GM18870 (cell line): Measurements from ENCODE around the gene FNBP1.
"Not testable (repeated sequence)": the region's sequence is repeated elsewhere in the genome, so short reads cannot be mapped to it uniquely, and the experiment has no call there.

Experiments used
- ATAC-seq: cut with Tn5 transposase; IDR thresholded peaks from one replicate; pipeline ENCODE4 v1.9.1; 2021; ENCODE audit warnings: moderate library complexity; ENCODE audit not compliant: unreplicated experiment

The FNBP1 gene

DNA sequence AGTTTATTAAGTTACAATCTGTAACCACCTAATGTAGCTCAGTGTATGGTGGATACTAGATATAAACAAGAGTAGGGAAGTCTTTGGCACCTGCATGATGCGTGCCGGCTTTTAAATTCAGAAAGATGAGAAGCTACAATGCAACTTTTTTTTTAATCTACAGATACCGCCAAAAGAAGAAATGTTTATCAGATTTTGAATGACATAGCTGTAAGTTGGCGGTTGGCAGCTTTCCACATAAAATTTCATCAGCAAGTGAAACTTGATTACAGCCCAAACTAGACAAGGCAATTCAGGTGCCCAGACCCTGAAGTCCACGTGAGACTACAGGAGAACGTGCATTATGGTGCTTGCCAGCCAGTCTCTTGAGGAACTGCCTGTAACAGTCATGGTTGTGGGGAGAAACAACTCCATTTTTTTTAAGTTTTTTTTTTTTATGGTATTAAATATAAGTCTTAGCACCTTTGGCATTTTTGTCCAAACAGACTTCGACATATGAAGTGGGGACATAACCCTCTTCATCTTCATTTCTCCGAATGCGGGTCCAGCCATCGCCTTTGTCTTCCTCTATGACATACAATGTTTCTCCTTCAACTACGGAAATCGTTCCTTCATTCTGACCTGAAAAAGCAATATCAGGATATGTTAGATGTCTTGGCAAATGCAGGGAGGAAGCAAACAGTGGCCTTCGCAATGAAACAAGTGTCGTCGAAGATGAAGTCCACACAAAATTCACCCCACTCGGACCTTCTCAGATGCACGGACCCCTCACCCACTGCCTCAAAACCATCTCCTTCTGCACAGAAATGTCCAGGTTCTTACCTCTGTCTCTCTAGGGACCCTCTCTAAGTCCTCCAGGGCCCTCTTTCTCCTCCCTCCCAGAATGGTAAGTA is 147.4 kb downstream of the FNBP1 start:
- ATAC-seq = no peak

DNA sequence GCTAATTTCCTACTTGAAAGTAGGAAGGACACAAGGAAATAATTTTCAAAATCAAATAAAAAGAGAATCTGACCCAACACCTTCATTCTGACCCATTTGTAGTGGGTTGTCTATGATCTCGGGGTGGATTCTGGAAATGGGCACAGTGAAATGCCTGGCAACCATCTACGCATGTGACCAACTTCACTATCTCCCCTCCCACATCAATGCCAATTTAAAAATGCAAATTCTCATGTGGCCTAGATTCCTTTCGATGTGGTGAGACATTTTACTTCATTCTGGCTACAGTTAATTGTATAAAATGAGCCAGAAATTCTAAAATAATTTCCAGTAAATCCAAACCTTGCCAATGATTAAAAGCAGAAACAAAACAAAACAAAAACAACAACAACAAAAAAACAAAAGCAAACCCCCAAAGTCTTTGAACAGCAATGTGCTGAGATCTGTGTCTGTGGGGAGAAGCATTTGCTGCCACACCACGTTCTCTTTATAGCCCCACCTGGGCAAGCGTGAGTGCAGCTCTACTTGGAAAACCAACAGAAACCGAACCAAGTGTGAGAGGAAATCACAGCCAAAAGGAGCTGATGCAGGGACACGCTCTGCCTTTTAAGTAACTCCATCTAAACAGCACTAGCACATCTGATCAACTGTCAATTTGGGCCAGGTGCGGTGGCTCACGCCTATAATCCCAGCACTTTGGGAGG is 148.7 kb downstream of the FNBP1 start:
- ATAC-seq = no peak

DNA sequence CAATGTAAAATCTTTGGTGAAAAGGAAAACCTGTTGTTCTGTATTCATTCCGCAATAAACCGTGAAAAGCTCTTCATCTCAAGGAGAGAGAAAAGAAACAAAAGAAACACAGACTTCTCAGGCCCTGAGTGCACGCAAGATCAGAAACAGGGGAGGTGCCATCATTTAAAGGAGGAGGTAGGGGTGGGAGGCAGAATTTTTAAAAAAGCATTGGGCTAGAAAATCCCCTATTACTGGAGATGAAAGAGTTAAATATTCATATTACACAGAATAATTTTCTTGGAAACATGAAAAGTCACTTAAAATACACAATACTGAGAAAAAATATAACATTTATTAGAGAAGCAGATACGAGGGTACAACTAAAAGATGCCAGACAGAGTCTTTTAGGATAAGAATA is 151.4 kb downstream of the FNBP1 start:
- ATAC-seq = no peak

DNA sequence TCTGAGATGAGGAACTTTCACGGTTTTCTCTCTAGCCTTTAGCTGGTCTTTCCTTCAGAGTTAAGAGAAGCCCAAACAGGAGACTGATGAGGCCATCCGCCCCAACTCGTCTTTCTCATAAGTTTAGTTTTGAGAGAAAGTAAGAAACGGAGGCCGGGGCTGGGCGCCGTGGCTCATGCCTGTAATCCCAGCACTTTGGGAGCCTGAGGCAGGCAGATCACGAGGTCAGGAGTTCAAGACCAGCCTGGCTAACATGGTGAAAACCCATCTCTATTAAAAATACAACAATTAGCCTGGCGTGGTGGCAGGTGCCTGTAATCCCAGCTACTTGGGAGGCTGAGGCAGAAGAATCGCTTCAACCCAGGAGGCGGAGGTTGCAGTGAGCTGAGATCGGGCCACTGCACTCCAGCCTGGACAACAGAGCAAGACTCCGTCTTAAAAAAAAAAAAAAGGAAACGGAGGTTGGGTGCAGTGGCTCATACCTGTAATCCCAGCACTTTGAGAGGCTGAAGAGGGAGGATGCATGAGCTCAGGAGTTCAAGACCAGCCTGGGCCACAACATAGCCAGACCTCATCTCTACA is 152.2 kb downstream of the FNBP1 start:
- not testable (repeated sequence) for ATAC-seq

DNA sequence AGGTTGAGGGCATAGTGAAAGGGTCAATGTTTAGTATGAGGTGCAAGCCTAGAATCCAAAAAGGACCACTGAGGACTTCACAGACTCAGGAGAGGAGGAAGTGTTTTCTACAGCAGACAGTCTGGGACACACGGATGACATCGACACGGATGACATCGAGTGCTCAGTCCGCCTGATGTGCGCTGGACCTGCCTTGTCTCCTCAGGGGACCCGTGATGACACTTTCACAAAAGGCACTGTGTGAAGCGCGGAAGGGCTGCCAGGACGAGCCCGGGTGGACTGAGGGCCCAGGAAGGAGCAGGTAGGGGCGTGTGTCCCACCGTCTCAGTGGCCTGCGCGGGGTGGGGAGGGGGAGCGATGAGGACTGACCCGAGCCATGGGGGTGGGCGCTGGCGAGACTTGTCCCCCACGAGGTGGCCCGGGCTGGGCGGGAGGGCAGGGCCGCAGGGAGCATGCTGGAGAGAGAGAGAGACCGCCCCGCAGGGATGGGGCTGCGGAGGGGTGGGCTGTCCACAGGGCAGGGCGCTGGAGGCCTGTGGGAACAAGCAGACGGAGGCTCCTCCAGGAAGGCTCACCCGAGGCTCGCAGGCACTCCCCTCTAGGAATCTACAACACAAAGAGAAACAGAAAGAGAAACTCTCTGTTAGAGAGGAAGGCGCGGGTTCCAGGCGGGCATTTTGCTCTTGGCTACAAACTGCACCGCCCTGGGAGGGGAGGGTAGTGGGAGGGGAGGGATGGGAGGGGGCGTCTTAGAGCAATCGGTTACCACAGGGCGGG is 152.9 kb downstream of the FNBP1 start:
- no peak for ATAC-seq

DNA sequence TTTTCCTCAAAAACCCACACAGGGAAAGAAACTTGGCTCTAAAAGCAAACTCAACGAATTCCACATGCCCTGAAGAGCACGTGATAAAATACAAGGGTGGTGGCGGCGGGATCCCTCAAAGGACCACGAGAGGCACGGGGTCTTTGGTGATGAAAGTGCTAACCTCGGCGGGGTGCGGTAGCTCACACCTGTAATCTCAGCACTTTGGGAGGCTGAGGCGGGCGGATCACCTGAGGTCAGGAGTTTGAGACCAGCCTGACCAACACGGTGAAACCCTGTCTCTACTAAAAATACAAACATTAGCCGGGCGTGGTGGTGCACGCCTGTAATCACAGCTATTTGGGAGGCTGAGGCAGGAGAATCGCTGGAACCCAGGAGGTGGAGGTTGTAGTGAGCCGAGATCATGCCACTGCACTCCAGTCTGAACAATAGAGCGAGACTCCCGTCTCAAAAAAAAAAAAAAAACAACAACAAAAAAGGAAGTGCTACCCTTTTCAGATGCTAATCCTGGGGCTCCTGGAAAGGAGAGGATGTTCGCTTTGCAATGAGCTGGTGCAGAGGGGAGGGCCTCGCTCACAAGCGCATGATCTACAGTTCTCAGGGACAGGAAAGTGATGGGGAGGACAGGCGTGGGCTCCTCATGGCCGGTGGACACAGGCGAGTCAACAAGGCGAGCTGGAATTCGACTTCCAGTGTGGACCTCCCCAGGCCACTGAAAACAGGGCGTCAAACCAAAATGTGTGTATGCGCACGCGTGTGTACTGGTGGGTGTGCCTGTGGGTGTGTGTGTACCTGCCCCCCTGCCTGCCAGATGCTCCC is 153.7 kb downstream of the FNBP1 start:
- ATAC-seq = no peak

DNA sequence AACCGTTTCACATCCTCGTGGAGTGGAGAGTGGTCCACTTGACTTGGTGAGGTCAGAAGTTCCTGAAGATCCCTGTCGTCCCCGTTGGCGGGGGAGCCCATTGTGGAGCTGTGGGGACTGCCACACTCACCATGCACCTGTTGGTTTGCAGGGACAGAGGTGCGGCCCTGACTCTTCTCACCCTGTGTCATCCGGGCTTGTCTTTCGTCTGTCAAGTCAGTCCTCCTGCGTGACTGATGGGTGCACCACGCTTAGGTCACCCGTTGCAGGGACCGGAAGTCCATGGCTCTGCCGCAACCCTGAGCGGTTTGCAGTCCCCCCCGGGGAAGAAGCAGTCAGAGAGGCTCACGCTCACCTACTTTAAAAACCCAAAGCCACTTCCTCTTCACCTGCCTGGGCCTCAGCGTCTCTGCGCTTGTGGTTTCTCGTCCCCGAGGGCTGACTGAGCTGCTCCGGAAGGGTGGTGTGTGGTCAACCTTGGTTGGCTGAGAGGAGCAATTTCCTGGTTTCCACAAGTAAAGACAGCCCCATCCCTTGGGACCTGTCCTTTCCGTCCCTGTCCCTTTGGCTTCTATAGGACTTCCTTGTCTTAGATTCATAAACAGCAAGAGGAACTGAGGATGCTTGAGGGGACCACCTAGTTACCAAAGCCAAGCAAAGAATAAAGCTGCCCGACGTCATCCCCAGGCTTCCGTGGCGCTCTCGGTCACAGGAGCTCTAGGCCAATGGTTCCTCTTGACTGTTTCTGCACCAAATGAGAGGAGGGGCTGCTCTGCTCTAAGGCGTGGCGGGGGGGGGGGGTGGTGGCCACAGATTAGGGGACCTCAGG is 154.5 kb downstream of the FNBP1 start:
- ATAC-seq = peak; percentile 58

DNA sequence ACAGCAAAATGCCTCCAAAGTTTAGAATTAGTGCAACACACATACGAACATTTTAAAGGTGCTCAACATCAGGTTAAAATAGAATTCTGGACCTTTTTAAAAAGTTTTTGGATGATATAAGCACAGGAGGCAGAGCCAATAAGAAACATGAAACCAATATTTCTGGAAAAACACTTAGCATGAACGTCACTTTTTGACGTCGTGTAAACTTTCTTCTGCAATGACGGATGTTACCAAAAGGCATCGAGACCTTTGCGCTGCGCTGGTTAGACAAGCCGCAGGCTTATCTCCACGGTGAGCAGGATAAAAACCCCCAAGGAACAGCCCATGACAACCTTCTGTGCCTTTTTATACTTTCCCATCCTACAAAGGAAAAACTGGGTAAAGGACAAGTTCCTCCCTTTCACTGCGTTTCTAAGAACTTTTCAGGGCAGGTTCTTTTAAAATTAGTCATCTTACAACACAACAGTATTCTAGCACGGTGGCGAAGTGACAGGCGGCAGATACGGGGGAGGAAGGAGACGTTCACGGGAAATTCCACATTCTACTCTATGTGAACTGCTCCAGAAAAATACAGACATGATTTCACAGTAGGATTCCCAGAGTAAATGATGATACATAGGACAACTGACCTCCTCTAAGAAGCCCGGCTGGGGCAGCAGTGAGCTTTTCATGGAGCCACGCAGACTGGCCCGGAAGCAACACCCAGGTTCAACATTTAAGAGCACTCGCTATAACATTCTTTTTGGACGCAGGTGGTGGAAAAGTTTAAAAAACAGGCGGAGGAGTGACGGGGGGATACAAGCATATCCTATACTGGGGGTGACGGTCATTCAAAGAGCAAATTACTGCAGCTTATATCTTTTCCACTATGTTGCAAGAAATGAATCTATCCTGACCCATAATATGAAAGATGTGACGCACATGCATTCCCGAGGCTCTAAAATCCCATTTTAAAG is 155.4 kb downstream of the FNBP1 start:
- ATAC-seq = no peak

DNA sequence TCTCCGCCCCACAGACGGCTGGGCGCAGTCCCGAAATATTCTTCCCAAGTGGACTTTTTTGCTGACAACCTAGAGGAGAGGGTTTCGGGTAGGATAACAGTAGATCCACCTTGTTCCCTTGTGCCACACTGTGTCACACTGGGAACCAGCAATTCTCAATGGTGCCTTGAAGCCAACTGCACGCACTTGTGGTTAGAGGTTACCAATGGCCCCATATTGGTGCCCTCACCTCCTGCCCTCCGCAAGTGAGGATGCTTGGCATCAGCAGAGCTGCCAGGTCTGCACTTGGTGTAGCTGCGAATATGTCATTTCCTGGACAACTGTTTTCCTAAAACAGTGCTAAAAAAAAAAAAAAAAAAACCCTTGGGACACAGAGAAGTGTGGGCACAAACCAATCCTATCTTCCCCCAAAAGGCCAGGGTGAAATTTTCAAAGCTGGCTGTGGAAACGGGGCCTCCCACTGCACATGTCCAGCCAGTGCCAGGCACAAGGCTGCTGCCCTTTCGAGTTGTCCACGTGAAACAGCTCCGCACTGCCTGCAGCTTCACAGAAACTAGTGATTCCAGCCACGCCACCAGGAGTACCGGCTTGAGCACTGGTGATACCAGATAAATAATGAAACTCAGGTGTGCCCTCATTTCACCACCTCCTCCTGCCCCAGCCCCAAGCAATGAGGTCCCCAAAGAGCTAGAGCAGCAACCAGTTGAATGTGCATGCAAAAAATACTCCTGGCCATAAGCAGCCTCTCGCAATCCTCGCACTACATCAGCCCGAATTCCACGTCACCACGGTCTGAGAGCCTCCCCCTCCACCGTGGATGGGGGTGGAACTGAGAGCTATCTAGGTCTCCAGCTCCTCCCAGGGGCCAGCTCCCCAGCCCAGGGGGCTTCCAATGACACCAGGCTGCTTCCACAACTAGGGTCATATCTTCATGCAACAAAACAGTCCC is 156.5 kb downstream of the FNBP1 start:
- ATAC-seq = no peak

DNA sequence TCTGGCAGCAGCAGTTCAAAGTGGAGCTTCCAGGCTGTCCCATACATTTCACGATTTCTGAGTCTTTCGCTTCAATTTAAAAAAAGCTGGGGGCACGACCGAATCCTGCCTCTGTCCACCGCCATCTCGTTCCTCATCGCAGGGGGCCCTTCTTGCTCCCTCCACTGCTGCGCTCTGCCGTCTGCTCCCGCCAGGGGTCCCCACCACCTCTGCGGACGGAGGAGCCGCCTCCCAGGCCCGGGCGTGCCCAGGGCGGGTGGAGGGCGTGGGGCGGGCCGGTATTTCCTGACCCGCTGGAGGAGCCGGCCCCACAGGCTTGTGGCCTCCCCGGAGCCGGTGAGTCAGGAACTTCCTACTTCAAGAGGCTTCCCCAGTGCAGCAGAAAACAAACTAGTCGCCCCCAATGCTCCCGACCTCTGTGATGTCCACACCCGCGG is 157.3 kb downstream of the FNBP1 start:
- no peak for ATAC-seq

DNA sequence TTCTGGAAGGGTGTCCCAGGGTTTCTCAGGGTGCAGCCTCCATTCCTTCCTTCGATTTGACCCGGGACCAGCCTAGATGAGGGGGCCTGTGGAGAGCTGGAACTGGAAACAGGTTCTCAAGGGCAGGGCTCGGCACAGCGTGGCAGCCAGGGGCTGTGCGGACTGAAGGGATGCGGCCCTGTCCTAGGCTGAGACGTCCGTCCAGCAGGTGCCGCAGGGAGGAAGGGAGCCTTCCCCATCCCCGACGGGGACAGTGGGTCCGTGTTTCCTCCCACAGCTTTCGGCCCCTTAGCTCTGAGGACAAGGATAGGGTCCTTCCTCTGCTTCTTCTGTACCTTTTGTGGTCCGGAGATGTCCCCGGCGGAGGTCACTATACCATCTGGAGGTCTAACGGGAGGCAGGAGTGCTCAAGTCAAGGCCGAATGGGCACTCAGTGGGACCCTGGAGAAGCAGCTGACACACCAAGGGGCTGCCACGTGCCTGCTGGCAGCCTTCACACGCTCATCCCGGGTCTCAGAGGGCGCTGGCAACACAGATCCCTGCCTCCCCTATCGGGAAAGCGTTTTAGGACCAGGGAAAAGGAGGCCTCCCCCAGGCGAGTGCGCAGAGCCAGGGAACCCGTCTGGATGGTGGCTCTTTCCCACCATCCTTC is 157.8 kb downstream of the FNBP1 start:
- ATAC-seq = no peak

DNA sequence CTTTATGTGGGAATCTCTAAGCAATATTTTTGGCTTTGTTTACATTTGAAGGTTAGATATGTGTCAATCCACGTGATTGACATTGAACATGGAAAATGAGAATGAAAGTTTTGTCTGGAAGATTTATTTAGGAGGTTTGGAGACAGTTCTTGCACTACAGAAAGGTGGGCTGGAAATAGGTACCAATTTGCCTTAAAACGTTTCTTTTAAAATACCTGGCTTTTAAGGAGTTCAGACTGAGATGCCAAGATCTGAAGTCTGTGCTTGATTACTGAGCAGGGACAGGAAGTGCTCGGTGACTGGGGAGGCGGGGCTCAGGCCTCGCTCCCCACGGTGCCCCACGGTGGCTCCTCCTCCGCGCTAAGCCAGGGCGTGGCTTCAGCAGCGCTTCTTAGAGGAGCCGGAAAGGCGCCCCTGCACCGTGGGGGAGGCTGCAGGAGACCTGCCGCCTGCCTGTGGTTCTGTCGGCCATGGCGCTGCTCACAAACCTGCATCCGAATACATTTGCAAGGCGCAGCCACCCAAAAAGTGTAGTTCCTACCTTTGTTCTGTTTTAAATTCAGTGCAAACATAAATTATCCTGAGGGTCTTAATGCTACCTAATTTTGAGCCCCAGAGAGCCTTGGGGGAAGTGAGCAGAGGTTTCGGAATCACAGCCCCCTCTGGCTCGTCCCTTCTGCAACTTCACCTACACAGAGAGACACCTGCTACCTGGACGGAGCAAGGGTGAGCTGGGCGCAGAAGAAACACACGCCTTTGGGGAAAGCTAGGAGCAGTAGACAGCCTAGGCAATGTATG is 158.6 kb downstream of the FNBP1 start:
- no peak for ATAC-seq

DNA sequence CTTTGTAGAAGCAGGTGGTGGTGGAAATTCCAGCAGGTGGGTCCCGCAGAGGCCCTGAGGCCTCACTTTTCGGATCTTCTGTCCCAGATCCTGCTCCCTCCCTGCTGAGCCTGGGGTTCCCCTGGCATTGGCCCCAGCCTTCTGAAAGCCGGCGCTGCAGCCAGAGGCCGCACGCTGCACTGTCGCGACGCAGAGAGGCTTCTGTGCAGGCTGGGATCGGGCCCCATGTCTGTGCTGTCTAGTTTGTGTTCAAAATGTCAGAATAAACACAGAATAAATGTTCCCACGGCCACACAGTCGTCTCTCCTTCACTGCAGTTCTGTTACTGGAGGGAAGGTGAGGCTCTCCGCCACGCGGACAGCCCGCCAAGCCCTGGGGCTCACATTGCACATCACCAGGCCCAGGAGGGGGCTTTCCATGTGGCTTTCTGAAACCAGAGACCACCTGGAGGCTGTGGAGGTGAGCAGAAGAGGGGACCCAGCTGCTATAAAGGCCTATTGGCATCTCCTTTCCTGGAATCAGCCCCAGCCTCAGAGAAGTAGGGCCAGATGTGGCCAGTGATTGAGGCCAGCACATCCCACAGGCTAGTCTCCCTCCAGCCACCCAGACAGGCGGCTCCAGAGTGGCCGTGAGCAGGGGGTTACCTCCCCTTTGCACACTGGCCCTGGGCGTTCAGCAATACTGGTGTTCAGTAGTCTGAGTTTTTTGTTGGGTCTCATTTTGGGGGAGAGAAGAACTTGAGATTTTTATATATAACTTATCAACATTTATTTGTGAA is 161.3 kb downstream of the FNBP1 start:
- ATAC-seq = no peak

DNA sequence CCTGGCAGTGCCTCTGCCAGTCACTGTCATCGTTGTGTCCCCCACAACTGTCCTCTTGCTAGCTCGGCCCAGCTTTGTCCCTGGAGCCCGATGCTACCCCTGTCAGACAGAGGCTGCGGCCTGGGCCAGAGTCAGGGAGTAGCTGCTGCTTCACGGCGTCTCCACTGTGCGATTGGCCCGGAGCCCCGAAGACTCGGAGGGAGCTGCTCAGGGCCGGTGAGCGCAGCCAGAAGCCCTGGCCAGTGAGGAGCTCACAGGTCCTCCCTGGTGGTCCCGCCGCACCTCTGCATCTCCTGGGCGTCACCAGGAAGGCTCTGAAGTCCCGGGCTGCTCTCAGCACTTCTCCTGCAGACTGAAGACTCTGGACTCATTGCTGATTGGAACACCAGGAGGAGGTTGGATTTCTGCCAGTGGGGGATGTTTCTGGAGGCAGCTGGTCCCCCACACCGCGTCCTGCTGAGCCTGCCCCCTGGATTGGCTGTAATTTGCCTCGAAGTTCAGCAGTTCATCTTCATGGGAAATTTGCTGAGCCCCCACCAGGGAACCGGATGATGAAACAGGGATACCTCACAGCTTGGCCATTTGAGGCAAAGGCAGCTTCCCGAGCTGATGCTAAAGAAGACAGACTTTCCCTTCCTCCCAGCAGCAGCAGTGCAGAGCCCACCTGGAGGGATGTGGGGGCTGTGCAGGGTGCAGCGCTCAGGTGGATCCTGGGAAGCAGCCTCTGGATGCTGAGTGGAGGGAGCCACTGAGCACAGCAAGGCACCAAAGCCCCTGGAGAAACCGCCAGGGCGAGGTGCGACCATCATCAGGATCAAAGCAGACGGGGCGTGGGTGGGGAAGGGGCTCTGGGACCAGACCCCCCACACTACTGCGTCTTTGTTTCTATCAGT is 162.1 kb downstream of the FNBP1 start:
- no peak for ATAC-seq
